Ovary (tissue), 3 donors: ENCODE results near the gene NR5A1.

Experiments
- CTCF ChIP-seq, 3 donors: fragments of 450-650 bp in 2 of 3; fragments of 200-600 bp in 1 of 3; IDR thresholded peaks; one replicate each; pipeline versions ENCODE4 v1.5.1 to v1.8.0; 2016 to 2022; ENCODE audit warnings: antibody characterized with exemption in 3 of 3, mild to moderate bottlenecking in 1 of 3
- EP300 ChIP-seq: sonication (generic); formaldehyde crosslinking; IDR thresholded peaks from one replicate; pipeline ENCODE4 v1.6.1; 2017; ENCODE audit warnings: antibody characterized with exemption
- POLR2A ChIP-seq: fragments of 450-650 bp; IDR thresholded peaks from one replicate; pipeline ENCODE4 v1.6.1; 2017; ENCODE audit warnings: antibody characterized with exemption, mild to moderate bottlenecking, moderate library complexity
- donor health status: DM: no; HTN: no; CAD: no.

GRCh38 chr9:124474151-124474550, 33.0 kb downstream of the NR5A1 start:
- TF ChIP-seq CTCF (IDR thresholded peaks at IDR 0.05) (no peak), POLR2A (no peak), EP300 (no peak)
